HG02623 (cell line): Measurements from ENCODE around the gene CALCB.
"Not testable (repeated sequence)": the region's sequence is repeated elsewhere in the genome, so short reads cannot be mapped to it uniquely, and the experiment has no call there.

Experiments
- ATAC-seq: cut with Tn5 transposase; IDR thresholded peaks from one replicate; pipeline ENCODE4 v1.9.1; 2021; ENCODE audit warnings: moderate library complexity; ENCODE audit not compliant: unreplicated experiment

Gene CALCB

GRCh38 chr11:15073361-15074205, at the start of gene CALCB:
Gene CALCB (plus strand): TSS chr11:15073593. CDS start chr11:15074719, 1,126 bp downstream.
- no peak for ATAC-seq

- ATAC-seq: no peak
These were observed 46.4 kb upstream of the CALCB start for GRCh38 chr11:15027011-15027410.

- ATAC-seq: no peak
These were observed 45.4 kb upstream of the CALCB start for GRCh38 chr11:15027956-15028355.

- ATAC-seq: no peak
These were observed 45.0 kb upstream of the CALCB start for GRCh38 chr11:15028379-15028778.

- not testable (repeated sequence) for ATAC-seq
These were observed 41.4 kb upstream of the CALCB start for GRCh38 chr11:15031945-15032344.

- ATAC-seq: no peak
These were observed 38.6 kb upstream of the CALCB start for GRCh38 chr11:15034687-15035267.

- no peak for ATAC-seq
These were observed 38.1 kb upstream of the CALCB start for GRCh38 chr11:15035283-15035682.

- ATAC-seq: no peak
These were observed 34.4 kb upstream of the CALCB start for GRCh38 chr11:15038963-15039362.

- ATAC-seq: no peak
These were observed 28.2 kb upstream of the CALCB start for GRCh38 chr11:15045209-15045608.

- ATAC-seq: no peak
These were observed 27.5 kb upstream of the CALCB start for GRCh38 chr11:15045891-15046290.

- ATAC-seq: not testable (repeated sequence)
These were observed 26.7 kb upstream of the CALCB start for GRCh38 chr11:15046673-15047072.

- ATAC-seq: no peak
These were observed 24.8 kb upstream of the CALCB start for GRCh38 chr11:15048616-15049015.

- no peak for ATAC-seq
These were observed 20.2 kb upstream of the CALCB start for GRCh38 chr11:15053191-15053685.

- ATAC-seq: no peak
These were observed 17.6 kb upstream of the CALCB start for GRCh38 chr11:15055620-15056356.

- ATAC-seq: no peak
These were observed 16.1 kb upstream of the CALCB start for GRCh38 chr11:15057329-15057728.

- no peak for ATAC-seq
These were observed 14.1 kb upstream of the CALCB start for GRCh38 chr11:15059132-15059915.

- no peak for ATAC-seq
These were observed 10.8 kb upstream of the CALCB start for GRCh38 chr11:15062599-15062998.

GRCh38 chr11:15069751-15070150, 3.6 kb upstream of the CALCB start:
- not testable (repeated sequence) for ATAC-seq

- no peak for ATAC-seq
These were observed 1.7 kb upstream of the CALCB start for GRCh38 chr11:15071556-15072255.

- ATAC-seq: no peak
These were observed 746 bp upstream of the CALCB start for GRCh38 chr11:15072551-15073143.
